ENCODE results near the gene EEF1AKMT3.

The EEF1AKMT3 gene

DNA sequence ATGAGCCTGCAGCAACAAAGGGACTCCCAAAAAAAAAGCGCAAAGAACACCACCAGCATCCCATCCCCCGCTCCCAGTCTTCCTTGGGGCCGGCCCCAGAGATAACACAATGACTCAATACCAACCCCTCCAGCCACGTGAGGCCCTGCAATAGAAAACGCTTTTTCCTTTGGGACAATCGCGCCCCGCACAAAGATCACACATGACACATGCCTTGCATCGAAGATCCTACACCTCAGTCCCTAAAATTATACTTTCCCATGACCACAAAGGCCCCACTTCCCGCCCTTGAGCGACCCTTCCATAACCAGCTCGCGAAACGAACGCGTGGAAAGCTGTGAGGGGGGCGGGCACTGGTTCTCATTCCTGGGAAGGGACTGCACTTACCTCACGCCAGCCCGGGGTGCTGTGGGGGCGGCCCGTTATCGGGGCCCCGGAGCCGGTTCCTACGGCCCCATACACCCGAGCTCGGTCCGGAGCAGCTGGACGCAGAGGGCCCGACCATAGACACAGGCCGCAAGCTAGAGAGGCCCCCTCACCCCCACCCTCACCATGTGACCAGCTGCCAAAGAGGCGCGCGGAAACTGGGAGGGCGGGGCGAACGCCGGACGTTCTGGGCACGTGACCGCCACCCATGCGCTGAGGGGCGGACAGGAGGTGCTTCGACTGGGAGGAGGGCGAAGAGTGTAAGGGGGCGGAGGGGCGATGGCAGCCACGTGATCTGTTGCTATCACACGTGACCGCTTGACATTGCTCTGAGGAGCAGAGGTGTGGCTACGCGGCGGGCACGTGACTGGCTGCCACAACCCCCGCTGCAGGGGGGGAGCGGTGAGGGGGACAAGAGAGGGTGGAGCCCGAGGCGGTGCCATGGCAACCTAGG lies 20.4 kb upstream of the EEF1AKMT3 start, which contains the start of gene CDK4:
CDK4 (minus strand) TSS at position 523 of the 880 bp plus-strand sequence. CDS start 593 bp downstream, outside the sequence.
- DNase-seq: peak; percentile 95 to 97

DNA sequence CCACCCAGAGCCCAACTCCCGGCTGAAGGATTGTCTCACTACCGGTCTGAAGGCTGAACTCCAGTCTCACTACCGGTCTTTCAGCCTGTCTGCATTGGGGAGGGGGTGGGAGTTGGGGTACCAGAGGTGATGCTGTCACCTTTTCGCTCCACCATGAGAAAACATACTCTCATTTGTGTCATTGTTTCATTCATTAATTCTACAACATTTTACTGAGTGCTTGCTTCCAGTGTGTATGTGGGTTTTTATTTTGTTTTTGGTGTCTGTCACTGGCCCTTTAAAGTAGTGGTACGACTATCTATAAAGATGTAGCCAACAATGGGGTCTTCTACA lies 19.8 kb upstream of the EEF1AKMT3 start:
- no peak for DNase-seq

DNA sequence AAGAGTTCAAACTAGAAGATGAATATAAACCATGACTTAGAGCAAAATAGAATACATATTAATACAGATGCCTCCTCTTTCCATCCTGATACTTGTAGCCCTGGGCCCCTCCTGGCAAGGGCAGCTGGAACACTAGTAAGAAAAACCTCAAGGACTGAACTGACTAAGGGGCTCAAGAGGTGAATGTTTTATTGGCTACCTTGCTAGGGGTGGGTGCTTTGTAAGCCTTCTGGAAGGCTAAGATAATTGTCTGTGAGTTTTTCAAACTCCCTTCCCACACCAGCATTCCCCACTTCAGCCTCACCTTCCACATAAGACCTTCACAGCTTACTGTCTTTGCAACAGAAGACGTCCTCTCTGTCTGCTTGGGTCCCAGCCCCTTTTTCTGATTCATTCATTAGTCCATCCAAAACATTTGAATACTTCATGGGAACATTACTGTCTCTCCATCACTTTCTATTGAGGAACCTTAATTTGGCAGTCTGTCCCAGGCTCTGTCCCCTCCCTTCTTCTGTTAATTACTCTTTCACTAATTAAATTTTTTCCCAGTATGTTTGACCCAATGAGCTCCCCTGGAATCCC lies 18.6 kb upstream of the EEF1AKMT3 start:
- no peak for DNase-seq

DNA sequence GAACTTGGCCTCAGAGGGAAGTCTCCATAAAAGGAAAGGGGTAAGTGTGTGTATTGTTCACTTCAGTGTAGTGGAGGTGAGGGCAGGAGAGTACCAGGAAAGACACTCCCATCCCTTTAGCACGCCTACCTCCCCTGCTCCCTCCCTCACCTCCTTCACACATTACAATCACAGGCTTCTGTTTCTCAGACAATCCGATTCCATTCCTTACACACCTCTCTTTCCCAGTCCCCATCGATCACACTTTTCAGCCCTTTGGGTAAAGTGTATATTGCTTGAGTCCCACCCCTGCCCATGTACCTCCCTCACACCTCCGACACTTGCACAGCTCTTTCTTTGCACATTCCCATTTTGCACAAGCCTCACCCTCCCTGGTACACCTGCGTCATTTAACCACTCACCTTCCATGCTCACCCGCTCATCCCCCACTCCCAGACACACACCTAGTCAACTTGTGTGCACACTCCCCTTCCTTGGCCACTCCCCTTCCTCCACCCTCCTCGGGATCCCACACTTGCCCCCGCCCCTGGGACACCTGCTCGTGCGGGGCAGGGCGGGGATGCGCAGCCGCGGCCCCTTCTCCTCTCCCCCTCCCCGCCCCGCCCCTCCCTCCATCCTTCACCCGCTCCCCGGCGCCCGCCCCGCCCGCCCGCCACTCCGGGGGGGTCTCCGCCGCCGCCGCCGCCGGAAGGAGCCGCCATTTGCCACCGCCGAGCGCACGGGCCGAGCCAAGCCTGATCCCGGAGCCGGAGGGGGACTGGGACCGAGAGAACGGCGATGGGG lies 17.8 kb upstream of the EEF1AKMT3 start, which contains the start of gene MARCHF9:
MARCHF9 (plus strand) TSS at position 693 of the 783 bp plus-strand sequence. CDS start 426 bp downstream, outside the sequence.
- no peak for DNase-seq

DNA sequence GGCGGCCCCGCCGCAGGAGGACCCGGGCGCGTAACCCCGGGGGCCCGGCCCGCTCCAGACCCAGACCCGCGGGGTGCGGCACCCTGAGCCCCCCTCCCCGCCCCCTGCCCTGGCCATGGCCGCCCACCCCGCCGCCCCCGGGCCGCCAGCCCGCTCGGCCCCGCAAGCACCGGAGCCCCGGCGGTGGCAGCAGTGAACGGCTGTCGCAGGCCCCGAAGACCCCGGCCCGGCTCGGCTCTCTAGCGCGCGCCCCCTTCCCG lies 17.3 kb upstream of the EEF1AKMT3 start:
- no peak for DNase-seq

DNA sequence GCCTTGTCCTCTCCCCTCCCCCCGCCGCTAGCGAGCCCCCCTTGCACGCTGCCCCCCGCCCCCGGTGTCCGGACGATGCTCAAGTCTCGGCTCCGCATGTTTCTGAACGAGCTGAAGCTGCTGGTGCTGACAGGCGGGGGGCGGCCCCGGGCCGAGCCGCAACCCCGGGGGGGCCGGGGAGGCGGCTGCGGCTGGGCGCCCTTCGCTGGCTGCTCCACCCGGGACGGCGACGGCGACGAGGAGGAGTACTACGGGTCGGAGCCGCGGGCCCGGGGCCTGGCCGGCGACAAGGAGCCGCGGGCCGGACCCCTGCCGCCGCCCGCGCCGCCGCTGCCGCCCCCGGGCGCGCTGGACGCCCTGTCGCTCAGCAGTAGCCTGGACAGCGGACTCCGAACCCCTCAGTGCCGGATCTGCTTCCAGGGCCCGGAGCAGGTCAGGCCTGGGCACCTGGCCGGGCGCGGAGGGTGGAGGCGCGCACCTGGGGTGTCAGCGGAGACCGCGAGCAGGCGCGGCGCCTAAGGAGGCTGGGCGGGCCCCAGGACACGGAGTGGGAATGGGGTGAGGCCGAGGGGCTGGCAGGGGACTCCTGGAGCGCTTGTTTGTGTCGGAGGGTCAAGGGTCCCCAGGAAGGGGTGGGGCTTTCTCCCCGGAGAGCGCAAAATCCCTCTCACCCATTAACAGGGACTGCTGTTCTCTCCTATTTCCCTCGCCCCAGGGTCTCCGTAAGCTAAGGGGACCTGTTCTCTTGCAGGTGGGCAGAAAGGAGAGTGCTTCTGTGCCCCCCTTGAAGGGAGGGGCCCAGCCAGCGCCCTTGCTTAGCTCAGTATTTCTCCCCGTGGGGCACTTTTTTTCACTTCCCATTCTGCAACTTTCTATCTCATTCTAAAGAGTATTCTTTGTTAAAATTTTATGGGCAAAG lies 16.7 kb upstream of the EEF1AKMT3 start:
- DNase-seq: no peak

DNA sequence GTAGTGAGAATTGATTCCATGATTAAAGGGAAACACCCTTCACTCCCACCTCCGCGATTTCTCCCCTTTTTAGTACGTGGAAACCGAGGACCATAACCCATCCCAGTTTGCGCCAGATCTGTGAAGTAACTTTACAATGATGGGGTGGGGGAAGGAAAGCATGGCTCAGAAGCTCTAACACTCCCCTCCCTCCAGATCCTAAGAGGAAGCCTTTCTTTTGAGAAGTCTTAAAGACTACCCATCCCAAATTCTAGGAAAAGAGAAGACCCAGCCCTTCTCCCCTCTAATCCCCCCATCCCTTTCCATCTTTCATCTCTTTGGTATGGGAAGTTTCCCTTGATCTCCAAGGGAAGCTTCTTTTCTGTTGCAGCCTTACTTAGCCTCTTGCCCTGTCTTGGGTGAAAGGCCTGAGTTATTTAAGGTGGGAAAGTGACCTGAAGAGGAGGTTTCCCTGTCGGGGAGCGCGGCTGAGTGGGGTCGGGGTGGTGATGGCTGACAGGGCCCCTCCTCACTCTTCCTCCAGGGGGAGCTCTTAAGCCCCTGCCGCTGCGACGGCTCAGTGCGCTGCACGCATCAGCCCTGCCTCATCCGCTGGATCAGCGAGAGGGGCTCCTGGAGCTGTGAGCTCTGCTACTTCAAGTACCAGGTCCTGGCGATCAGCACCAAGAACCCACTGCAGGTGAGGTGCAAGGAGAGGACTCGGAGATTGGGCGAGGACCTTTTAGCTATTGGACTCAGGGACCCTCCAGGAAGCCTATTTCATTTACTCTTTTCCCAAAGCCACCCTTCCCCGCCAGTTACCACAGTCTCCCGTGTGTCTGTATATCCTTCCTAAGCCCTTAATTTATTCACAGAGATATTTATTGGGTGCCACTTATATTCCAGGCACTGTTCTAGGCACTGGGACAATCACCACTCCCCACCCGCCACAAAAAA lies 15.7 kb upstream of the EEF1AKMT3 start:
- peak; percentile 44 to 74 for DNase-seq

DNA sequence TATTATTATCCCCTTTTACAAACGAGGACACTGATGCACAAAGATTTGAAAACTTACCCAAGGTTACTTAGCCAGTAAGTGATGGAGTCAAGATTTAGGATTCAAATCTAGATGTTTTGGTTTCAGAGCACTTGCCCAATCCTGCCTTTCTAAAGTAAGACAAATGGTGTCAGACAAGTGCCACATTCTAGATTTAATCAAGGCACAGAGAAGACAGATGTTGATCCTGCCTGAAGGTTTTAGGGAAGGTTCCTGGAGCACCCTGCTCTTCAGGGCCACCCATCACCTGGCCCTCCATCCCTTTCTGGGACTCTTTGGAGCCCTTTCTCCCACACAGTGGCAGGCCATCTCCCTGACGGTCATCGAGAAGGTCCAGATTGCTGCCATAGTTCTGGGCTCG lies 14.6 kb upstream of the EEF1AKMT3 start:
- DNase-seq: no peak

DNA sequence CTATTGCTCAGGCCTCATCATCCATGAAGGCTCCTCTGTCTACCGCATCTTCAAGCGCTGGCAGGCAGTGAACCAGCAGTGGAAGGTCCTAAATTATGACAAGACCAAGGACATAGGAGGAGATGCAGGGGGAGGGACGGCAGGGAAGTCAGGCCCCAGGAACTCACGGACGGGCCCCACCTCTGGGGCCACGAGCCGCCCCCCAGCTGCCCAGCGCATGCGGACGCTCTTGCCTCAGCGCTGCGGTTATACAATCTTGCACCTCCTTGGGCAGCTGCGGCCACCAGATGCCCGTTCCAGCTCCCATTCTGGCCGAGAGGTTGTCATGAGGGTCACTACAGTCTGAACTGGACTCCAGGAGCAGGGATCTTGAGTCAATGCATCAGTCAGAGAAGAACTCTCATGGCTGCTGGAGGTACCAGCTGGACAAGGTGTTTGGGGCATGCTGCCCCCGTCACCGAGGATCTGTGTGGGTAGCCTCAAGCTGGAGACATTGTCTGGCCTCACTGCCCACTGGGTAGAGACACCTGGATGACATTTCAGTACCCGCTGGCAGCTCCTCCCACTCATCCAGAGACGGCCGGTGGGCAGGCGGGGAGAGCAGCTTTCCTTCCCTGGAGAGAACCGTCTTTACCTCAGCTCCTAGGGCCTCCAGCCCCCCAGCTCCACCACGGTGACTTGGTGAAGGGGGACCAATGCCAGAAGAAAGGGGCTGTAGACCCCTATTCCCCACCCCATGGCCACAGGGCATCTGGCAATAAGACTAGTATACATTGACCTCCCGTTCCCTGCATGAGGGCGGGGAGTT lies 13.7 kb upstream of the EEF1AKMT3 start:
- DNase-seq: no peak

DNA sequence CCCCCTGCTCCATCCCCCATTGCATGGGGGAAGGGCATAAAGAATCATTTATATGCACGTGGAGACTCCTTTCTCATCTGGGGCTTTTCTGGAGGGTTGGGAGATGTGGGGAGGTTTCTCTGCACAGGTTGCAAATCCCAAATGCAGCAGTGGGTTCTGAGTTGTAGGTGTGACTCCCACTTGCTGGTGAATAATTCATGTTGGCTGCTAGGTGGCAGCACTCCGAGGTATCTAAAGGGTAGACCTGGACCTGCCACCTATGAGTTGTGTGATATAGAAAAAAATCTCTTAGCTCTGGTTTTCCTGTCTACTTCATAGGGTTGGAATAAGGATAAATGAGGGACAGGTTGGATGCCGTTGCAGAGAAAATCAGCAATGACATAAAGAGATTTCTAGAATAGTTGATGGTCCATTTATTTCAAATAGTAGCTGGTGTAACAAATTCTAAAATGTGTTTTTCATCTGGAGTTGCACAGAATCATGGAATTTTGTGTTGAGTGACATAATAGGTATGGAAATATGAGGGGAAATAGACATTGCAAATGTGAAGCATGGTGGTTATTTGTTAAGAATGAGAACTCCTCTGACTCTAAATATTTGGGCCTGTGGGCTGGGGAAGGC lies 12.9 kb upstream of the EEF1AKMT3 start:
- DNase-seq: no peak

DNA sequence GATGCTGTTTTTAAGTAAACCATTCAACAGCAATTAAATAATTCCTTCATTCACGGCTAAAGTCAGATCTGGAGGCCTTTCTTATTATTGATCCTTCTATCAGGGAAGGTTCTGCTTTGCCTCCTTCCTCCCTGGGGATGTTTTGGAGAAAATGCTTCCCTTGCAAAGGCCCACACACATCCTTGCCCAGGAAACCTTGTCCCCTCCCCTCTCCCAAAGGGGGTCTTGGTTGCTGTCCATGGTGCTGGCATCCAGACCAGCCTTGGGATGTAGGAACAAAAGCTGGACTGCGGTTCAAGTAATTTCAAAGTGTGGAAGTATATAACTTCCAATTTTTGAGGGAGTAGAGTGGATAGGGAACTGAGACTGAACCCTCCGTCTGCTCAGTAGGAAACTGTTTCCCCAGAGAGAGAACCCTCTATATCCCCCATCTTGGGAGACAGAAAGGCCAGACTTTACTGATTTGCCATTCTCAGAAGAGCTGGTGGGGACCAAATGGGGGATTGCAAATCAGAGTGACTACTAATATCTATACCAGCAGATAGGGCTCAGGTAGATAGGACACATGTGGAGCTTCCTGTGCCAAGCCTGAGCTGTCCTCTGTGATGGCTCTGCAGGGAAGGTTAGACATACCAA lies 11.9 kb upstream of the EEF1AKMT3 start:
- DNase-seq: no peak

DNA sequence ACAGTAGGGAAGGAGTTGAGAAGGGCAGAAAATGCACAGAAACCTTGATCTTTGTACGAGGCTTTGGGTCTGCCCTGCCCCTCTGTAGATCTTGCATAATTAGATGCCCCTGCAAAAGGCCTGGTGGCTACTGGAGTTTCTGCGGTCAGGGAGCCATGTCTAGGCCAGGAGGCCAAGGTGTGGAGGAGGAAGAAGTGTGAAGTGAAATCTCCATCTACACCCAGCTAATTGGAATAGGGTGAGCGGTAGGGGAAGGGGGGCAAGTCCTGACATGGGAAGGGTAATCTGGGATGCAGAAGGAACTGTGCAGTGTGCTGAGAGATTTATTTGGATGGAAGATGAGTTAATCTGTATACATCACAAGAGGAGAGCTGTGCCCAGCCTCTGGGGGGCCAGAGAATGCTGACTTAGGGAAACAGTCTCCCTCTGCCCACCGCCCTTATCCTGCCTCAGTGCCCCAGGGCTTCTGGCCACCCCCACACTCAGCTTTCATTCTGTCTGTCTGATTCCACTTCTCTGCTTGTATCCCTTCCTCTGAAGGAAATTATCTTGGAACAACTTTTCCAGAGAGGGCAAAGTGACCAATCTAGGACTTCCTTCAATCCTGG lies 10.9 kb upstream of the EEF1AKMT3 start:
- DNase-seq: no peak

DNA sequence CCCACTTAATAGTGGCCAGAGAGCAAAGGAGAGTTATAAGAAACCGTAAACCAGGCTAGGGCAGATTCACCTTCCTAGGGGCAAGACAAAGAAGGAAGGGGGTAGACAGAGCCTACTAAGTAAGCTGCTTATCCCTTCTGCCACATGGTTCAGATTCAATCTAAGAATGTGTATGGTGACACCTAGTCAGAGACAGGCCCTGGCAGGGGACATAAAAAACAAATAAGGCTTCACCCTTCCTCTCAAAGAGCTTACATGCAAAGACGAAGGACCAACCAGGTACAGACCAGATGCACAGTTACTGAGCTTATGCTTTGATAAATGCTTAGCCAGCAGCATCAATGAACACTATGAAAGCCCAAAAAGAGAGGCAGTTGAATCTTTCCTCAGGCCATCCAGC lies 10.0 kb upstream of the EEF1AKMT3 start:
- no peak for DNase-seq

DNA sequence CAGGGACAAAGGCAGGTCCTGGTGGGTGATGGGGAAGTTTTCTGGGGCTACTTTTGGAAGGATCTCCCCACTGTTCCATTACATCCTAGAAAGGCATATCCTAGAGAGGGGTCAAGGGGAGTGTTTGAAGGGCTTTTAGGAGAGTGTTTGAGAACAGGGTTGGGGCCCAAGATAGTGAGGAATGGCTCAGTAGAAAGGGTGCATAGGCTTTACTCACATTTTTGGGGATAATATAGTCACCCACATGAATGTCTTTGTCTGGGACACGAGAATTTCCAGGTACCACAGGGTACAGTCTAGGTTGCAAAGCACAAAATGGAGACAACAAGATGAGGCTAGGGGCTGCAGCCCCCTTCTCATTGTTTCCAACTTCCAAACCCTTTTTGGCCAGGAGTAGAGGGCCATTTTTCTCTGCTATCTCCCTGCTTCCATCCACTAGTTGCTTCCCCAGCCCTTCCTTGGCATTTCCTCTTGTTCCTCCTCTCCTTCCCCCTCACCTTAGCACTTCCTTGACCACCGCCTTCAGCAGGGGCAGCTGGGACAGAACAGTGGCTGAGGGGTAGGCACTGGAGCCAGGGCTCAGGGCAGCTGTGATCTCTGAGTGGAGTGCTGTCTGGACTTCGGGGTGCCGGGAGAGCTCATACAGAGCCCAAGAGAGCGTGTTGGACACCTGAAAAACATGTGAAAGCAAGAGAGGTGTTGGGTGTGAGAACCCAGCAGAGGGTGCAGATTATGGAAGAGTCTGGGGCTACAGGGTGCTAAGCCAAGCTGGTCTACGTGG lies 8.3 kb upstream of the EEF1AKMT3 start:
- no peak for DNase-seq

DNA sequence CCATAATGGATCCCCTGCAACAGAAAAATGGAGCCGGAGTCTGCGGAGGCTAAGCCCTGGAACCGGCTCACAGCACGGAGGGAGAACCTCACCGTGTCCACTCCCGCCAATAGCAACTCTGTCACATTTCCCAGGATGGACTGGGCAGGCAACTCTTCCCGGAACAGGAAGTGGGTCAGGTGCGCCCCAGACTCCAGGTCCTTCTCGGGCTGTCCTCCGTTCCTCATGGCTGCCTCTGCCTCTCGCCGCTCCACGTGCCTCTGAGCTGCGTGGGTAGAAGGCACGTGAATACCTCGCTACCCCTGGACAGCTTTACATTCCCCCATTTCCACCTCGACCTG lies 7.8 kb upstream of the EEF1AKMT3 start:
- DNase-seq: no peak

DNA sequence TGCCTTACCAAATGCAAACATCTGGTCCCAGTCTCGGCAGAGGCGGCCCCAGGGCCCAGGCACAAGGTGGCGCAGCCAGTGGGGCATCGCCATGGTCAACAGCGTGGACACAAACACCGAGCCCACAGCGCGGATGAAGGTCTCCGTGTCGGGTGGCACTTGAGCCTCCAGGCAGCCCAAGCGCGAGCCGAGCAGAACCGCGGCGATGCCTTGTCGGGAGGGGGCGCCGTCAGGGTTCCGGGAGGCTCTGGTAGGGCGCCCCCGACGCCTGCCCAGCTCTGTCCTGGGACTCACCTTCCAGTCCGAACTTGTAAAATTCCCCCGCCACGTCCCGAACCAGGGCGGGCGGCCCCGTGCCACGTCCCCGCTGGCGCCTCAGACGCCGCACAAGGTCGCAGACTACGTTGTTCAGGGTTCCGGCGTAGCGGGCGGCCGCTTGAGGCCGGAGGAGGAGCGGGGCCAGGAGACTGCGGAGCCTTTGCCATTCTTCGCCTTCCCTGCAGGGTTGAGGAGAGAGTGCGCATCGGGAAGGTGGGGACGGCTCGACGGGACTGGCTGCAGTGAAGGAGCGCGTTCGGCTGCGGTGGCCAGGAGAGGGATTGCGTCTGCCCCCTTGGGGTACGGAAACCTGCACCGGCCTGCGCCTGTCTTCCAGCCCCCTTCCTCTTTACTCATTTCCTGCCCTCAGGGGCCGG lies 7.3 kb upstream of the EEF1AKMT3 start:
- peak; percentile 45 to 49 for DNase-seq

DNA sequence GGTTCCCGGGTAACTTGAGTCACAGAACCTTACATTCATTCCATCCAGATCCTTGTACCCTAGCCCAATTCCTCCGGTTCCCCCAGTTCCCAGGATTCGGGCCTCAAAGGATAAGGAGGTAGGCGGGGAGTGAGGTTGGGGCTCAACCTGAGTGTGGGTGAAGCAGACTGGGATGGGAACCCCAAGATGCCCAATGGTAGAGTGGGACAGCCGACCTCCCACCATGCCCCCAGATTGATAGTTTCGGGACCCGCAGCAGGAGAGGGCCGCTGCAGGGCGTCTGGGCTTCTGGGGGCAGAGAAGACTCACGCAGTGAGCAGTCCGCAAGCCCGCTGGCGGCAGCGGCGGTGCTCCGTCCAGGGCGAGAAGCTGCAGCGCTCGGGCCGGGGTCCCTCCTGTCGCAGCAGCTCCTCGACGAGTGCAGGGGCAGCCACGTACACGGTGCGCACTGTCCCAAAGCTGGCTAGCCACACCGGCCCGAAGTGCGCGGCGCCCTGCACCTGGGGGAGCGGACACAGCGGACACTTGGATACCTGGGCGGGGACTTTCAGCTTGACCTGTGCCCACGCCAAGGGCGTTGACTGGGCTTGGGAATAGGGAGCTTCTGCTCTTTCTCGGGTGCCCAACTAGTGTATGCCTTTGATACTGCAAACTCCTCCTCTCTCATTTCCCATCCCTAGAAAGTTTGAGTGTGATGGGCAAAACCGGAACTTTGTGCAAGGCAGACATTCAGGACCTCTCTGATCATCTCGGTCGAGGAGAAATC lies 6.5 kb upstream of the EEF1AKMT3 start:
- DNase-seq: peak; percentile 31 to 48
